ENCODE results near the gene ATG7. TPM values are rescaled to one million over a fixed set of nuclear protein-coding genes. Genes with fewer than 3 reads are reported as not detected.
"Not testable (repeated sequence)": the region's sequence is repeated elsewhere in the genome, so short reads cannot be mapped to it uniquely, and the experiment has no call there.

The ATG7 gene
- total RNA-seq, 1 donor = 131 TPM

DNA sequence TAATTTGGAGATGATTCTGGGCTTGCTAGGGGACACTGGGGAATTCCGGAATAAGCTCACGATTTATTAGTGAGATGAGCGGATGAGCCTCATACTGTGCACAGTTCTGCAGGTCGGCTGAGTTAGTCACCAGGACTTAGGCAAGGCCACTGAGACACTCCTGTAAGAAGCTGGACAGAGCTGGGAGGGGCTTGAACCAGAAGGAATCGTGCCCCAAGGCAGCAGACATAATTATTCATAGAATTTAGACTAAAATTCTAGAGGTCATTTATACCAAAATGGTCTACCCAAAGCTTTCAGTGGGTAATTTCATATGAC lies 250.2 kb downstream of the ATG7 start:
- DNase-seq (ENCODE audit: low read depth) = no peak
- TF ChIP-seq, protein P1, sequence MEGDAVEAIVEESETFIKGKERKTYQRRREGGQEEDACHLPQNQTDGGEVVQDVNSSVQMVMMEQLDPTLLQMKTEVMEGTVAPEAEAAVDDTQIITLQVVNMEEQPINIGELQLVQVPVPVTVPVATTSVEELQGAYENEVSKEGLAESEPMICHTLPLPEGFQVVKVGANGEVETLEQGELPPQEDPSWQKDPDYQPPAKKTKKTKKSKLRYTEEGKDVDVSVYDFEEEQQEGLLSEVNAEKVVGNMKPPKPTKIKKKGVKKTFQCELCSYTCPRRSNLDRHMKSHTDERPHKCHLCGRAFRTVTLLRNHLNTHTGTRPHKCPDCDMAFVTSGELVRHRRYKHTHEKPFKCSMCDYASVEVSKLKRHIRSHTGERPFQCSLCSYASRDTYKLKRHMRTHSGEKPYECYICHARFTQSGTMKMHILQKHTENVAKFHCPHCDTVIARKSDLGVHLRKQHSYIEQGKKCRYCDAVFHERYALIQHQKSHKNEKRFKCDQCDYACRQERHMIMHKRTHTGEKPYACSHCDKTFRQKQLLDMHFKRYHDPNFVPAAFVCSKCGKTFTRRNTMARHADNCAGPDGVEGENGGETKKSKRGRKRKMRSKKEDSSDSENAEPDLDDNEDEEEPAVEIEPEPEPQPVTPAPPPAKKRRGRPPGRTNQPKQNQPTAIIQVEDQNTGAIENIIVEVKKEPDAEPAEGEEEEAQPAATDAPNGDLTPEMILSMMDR (IDR thresholded peaks at IDR 0.05; ENCODE audit: insufficient read depth, low read depth, low read length) = no peak
- H3K4me3 ChIP-seq (ENCODE audit: low read depth, low read length) = no peak overlapping the region

DNA sequence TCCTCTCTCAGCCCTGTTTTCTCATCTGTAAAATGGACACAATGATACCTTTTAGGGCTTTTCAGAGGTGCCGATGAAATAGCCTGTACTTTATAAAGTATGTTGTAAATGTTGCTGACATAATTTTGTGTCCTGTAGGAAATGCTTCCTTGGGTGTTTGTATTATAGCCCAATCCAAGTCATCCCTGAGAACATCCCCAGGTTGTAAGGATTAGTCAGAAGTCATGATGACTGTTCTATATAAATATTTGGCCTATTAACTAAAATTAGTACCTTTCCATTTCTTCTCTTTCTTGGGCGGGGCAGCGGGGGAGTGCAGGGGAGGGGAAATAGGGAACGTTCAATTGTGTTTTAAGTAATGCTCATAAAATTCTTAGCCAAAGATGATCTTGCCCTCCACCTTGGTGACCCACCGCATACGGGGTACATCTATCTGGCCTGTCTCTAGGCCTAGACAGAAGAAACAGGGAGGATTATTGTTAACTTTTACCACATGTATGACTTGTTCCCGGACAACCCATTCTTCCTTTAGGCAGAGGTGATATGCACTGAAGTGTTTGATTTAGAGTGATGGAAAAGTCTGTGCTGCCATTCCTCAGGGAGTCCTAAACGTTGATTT lies 250.9 kb downstream of the ATG7 start:
- no peak for DNase-seq (ENCODE audit: low read depth)
- TF ChIP-seq, protein P1 (IDR thresholded peaks at IDR 0.05; ENCODE audit: insufficient read depth, low read depth, low read length) = no peak
- H3K4me3 ChIP-seq (ENCODE audit: low read depth, low read length) = no peak overlapping the region

DNA sequence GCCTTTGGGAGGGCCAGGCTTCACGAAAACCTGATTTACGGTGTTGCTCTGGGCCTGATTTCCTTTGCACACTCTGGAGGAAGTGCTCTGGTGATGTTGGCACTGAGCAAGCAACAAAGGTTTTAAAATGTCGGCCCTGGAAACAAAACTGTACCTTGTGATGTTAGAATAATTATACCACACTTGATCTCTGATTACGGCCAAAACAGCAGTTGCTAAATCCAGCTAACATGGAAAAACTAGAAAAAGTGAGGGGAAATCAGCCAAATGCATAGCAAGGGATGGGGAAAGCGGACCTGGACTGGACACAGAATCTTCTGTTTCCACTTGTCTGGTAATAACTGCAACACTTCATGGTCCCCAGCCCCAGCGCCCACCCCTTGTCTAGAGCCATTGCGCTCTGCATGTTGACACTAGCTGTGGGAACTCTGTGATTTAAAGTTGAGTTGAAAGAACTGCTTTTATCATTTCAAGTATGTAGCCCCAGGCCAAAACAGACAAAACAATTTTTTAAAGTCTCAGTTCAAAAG lies 251.4 kb downstream of the ATG7 start:
- DNase-seq (ENCODE audit: low read depth) = peak; percentile 39
- TF ChIP-seq, protein P1 (IDR thresholded peaks at IDR 0.05; ENCODE audit: insufficient read depth, low read depth, low read length) = no peak
- no peak overlapping the region for H3K4me3 ChIP-seq (ENCODE audit: low read depth, low read length)

DNA sequence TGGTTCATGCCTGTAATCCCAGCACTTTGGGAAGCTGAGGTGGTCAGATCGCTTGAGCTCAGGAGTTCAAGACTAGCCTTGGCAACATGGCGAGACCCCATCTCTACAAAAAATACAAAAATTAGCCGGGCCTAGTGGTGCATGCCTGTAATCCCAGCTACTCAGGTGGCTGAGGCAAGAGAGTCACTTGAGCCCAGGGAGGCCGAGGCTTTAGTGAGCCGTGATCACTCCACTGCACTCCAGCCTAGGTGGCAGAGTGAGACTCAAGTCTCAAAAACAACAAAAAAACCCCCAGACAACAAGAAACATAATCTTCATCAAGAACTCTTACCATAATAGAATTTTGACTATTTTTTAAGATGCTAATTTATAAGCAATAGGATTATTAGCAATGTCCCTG lies 253.9 kb downstream of the ATG7 start:
- H3K4me3 ChIP-seq (ENCODE audit: low read depth, low read length); DNase-seq (ENCODE audit: low read depth): not testable (repeated sequence)

DNA sequence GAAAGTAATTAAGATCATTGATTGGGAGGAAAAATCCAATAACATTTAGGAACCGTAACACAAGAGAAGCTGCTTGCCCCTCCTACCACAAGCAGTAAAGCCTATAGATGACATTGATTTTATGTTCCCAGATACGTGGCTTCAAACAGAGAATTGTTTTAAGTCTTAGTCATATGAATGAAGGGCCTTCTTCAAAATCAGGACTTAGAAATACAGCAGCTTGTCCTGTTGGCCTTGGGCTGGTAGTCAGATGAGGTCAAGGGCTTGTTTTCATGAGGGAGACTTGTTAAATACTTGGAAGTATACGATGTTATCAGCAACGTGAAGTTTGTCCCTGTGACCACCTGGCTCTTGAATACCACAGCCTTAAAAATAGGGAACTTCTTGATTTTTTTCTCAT lies 257.1 kb downstream of the ATG7 start:
- DNase-seq (ENCODE audit: low read depth) = peak; percentile 35
- TF ChIP-seq, protein P1 (IDR thresholded peaks at IDR 0.05; ENCODE audit: insufficient read depth, low read depth, low read length) = no peak
- no peak overlapping the region for H3K4me3 ChIP-seq (ENCODE audit: low read depth, low read length)

DNA sequence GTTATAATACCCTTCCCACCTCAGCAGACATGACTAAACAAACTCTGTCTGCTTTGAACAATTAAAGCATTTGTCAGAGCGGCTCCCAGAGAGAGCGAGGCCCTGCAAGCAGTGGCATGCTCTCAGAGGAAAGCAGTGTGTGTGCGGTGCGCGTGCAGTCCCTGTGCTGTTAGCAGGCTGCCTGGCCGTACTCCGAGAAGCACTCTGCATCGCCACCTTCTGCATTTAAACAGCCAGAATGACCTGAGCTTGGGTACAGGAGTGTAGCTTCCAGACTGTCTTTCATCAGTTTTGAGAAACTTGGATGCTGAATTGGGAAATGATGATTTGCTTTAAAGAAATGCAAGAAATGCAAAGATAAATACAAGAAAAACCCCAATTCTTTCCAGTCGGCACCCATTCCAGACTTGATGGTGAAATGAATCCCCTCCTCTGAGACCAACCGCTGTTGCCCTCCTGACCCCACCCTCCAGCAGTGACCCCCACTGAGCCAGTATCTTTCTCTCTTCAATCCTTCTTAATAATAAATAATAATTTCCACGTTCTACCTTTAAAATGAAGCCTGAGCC lies 258.0 kb downstream of the ATG7 start:
- peak; percentile 87 for DNase-seq (ENCODE audit: low read depth)
- H3K4me3 ChIP-seq (ENCODE audit: low read depth, low read length) = no peak overlapping the region
- TF ChIP-seq, protein P1 (IDR thresholded peaks at IDR 0.05; ENCODE audit: insufficient read depth, low read depth, low read length) = no peak

DNA sequence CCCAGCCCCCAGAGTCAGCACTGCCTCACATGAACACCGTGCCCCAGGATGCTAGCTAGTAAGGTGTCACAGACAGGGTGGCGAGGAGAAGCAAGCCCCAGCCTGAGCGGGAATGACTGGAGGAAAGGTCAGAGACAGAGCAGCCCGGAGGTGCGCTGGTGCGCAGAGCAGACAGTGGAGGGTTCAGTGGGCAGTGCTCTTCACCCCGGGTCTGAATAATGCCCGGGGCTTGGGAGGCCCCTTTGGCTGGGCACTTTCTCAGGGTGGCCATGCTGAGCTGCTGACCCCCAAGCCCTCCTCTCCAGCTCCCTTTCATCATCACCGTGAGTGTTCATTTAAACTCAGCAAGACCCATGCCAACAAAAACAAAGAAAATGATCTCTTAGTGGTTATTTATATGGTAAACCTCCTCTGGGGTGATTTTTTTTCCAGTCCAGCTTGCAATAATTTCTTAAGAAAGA lies 260.8 kb downstream of the ATG7 start:
- H3K4me3 ChIP-seq (ENCODE audit: low read depth, low read length) = no peak overlapping the region
- no peak for DNase-seq (ENCODE audit: low read depth)
- TF ChIP-seq, protein P1 (IDR thresholded peaks at IDR 0.05; ENCODE audit: insufficient read depth, low read depth, low read length) = no peak

Data from fibroblast of villous mesenchyme (primary cell).